Measurements from ENCODE around the gene CDKN2B. TPM values are rescaled to one million over a fixed set of nuclear protein-coding genes. Genes with fewer than 3 reads are reported as not detected.

The CDKN2B gene
- total and polyA plus RNA-seq, 4 donors, result 0.32 to 1.3 (median 0.54) TPM

GRCh38 chr9:21998026-21998425, 11.1 kb downstream of the CDKN2B start:
- Histone ChIP-seq H3K9ac (ENCODE audit: low read depth in 1 of 2, low read length in 2 of 2) (no peak overlapping the region), H3K4me1 (ENCODE audit: control insufficient read depth in 4 of 4, insufficient read depth in 4 of 4, low read length in 3 of 4) (peaks cover 4 to 15% (median 9%) of the 10 kb centered on the region in 4 donors), H3K27me3 (ENCODE audit: control insufficient read depth in 4 of 4, insufficient read depth in 4 of 4, low read length in 3 of 4) (no peaks in the 10 kb centered on the region), H3K27ac (ENCODE audit: low read depth in 1 of 2, low read length in 2 of 2) (no peak overlapping the region), H3K9me3 (ENCODE audit: control insufficient read depth in 4 of 4, low read length in 3 of 4) (no peaks in the 10 kb centered on the region), H3K36me3 (ENCODE audit: control insufficient read depth in 4 of 4, insufficient read depth in 3 of 4, low read depth in 1 of 4, low read length in 3 of 4) (no peaks in the 10 kb centered on the region), H3K4me3 (ENCODE audit: low read depth in 1 of 3, low read length in 3 of 3) (no peak overlapping the region)
- no peak for DNase-seq (ENCODE audit: low spot score)
- WGBS, result 96% methylated on average over 2 of the region's 2 CpGs
- TF ChIP-seq RAD21 (IDR thresholded peaks at IDR 0.05) (no peak), HNF4A (conservative IDR thresholded peaks at IDR 0.05) (no peak), CTCF (IDR thresholded peaks at IDR 0.05; ENCODE audit: low read depth, low read length, missing input control) (no peak), TAF1 (conservative IDR thresholded peaks at IDR 0.05) (no peak), NR2F2 (IDR thresholded peaks at IDR 0.05) (no peak), EGR1 (IDR thresholded peaks at IDR 0.05; ENCODE audit: low read depth in 2 of 2) (no peak)
- TF ChIP-seq, protein P1, sequence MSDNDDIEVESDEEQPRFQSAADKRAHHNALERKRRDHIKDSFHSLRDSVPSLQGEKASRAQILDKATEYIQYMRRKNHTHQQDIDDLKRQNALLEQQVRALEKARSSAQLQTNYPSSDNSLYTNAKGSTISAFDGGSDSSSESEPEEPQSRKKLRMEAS (IDR thresholded peaks at IDR 0.05), result no peak

- no peaks in the 10 kb centered on the region for H3K36me3 ChIP-seq (ENCODE audit: control insufficient read depth in 4 of 4, insufficient read depth in 3 of 4, low read depth in 1 of 4, low read length in 3 of 4)
- 96% methylated on average over 1 of the region's 1 CpG for WGBS
- no peaks in the 10 kb centered on the region for H3K27me3 ChIP-seq (ENCODE audit: control insufficient read depth in 4 of 4, insufficient read depth in 4 of 4, low read length in 3 of 4)
These were observed 11.6 kb downstream of the CDKN2B start for GRCh38 chr9:21997480-21997879.

More at GRCh38 chr9:21997480-21997879, 11.6 kb downstream of the CDKN2B start:
- Histone ChIP-seq H3K9ac (ENCODE audit: low read depth in 1 of 2, low read length in 2 of 2) (no peak overlapping the region), H3K4me3 (ENCODE audit: low read depth in 1 of 3, low read length in 3 of 3) (no peak overlapping the region), H3K4me1 (ENCODE audit: control insufficient read depth in 4 of 4, insufficient read depth in 4 of 4, low read length in 3 of 4) (peaks cover 4 to 15% (median 9%) of the 10 kb centered on the region in 4 donors), H3K27ac (ENCODE audit: low read depth in 1 of 2, low read length in 2 of 2) (no peak overlapping the region), H3K9me3 (ENCODE audit: control insufficient read depth in 4 of 4, low read length in 3 of 4) (no peaks in the 10 kb centered on the region)
- TF ChIP-seq ZBTB33 (IDR thresholded peaks at IDR 0.05), result no peak
- no peak for TF ChIP-seq HNF4G (IDR thresholded peaks at IDR 0.05)
- TF ChIP-seq, protein P2, sequence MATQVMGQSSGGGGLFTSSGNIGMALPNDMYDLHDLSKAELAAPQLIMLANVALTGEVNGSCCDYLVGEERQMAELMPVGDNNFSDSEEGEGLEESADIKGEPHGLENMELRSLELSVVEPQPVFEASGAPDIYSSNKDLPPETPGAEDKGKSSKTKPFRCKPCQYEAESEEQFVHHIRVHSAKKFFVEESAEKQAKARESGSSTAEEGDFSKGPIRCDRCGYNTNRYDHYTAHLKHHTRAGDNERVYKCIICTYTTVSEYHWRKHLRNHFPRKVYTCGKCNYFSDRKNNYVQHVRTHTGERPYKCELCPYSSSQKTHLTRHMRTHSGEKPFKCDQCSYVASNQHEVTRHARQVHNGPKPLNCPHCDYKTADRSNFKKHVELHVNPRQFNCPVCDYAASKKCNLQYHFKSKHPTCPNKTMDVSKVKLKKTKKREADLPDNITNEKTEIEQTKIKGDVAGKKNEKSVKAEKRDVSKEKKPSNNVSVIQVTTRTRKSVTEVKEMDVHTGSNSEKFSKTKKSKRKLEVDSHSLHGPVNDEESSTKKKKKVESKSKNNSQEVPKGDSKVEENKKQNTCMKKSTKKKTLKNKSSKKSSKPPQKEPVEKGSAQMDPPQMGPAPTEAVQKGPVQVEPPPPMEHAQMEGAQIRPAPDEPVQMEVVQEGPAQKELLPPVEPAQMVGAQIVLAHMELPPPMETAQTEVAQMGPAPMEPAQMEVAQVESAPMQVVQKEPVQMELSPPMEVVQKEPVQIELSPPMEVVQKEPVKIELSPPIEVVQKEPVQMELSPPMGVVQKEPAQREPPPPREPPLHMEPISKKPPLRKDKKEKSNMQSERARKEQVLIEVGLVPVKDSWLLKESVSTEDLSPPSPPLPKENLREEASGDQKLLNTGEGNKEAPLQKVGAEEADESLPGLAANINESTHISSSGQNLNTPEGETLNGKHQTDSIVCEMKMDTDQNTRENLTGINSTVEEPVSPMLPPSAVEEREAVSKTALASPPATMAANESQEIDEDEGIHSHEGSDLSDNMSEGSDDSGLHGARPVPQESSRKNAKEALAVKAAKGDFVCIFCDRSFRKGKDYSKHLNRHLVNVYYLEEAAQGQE (IDR thresholded peaks at IDR 0.05), result no peak
- TF ChIP-seq, protein P1 (IDR thresholded peaks at IDR 0.05), result no peak
- no peak for TF ChIP-seq SP1 (IDR thresholded peaks at IDR 0.05)
- TF ChIP-seq FOXA2 (IDR thresholded peaks at IDR 0.05), result no peak
- TF ChIP-seq YY1 (IDR thresholded peaks at IDR 0.05), result no peak
- no peak for TF ChIP-seq GABPA (IDR thresholded peaks at IDR 0.05 in 1 of 2, conservative IDR thresholded peaks at IDR 0.05 in 1 of 2)
- no peak for TF ChIP-seq NR2F2 (IDR thresholded peaks at IDR 0.05)
- TF ChIP-seq HNF4A (conservative IDR thresholded peaks at IDR 0.05), result no peak
- no peak for TF ChIP-seq TAF1 (conservative IDR thresholded peaks at IDR 0.05)
- TF ChIP-seq RXRA (IDR thresholded peaks at IDR 0.05), result no peak
- TF ChIP-seq, protein P3, sequence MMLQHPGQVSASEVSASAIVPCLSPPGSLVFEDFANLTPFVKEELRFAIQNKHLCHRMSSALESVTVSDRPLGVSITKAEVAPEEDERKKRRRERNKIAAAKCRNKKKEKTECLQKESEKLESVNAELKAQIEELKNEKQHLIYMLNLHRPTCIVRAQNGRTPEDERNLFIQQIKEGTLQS (IDR thresholded peaks at IDR 0.05), result no peak
- no peak for DNase-seq (ENCODE audit: low spot score)

Data from liver (tissue), 9 donors.